IMR-90 (cell line): ENCODE results near the gene MAFF. TPM values are rescaled to one million over a fixed set of nuclear protein-coding genes. Genes with fewer than 3 reads are reported as not detected.
A peak's percentile ranks its signal among the peaks of the same experiment; 100 is the strongest.

Experiments
- ATAC-seq: fragments of 200-7000 bp; cut with Tn5 transposase; 2 replicates; pipeline ENCODE4 v1.9.1; 2020; ENCODE audit warnings: low read depth, mild to moderate bottlenecking, moderate library complexity
- BruUV-seq: library from RNA; stranded (reverse); fragments of 400-500 nt; replicated peaks from 2 replicates; lab custom pipeline; 2021; lab: Mats Ljungman, UMichigan
- CTCF ChIA-PET: fragments of 300-600 bp; formaldehyde crosslinking; extraction: SDS; loops from one replicate; lab custom pipeline; 2021; ENCODE audit warnings: antibody characterized with exemption; lab: Yijun Ruan, JAX
- POLR2A ChIA-PET: fragments of 300-600 bp; sonication (Branson Sonifier 250); formaldehyde crosslinking; loops from one replicate; lab custom pipeline; 2022; ENCODE audit warnings: antibody characterized with exemption; ENCODE audit not compliant: unreplicated experiment; lab: Charles Lee
- DNase-seq: peaks from one replicate; pipeline ENCODE4 v3.0.0; 2013
- H2AFZ ChIP-seq: replicated peaks from 2 replicates; pipeline ENCODE3; 2013; ENCODE audit warnings: low read length, mild to moderate bottlenecking; ENCODE audit not compliant: poor library complexity
- H2AK5ac ChIP-seq: 2 replicates; pipeline ENCODE4 v1.6.1; 2013; ENCODE audit warnings: low read depth, low read length, inconsistent platforms
- H2AK9ac ChIP-seq: replicated peaks from 2 replicates; pipeline ENCODE3; 2013; ENCODE audit warnings: mild to moderate bottlenecking, low read depth, low read length, moderate library complexity; ENCODE audit not compliant: poor library complexity
- H2BK120ac ChIP-seq: 2 replicates; pipeline ENCODE4 v1.6.1; 2013; ENCODE audit warnings: low read depth, low read length, inconsistent platforms
- H2BK15ac ChIP-seq: 3 replicates; pipeline ENCODE4 v1.6.1; 2013; ENCODE audit warnings: low read depth, low read length, inconsistent platforms
- H2BK20ac ChIP-seq: 2 replicates; pipeline ENCODE4 v1.6.1; 2013; ENCODE audit warnings: low read depth, mild to moderate bottlenecking, inconsistent platforms, low read length, moderate library complexity
- H2BK5ac ChIP-seq: 2 replicates; pipeline ENCODE4 v1.6.1; 2013; ENCODE audit warnings: mild to moderate bottlenecking, low read depth, low read length, inconsistent platforms; ENCODE audit not compliant: poor library complexity, severe bottlenecking
- H3K14ac ChIP-seq: replicated peaks from 2 replicates; pipeline ENCODE4 v1.6.1; 2013; ENCODE audit warnings: low read depth, low read length, inconsistent platforms
- H3K18ac ChIP-seq: 2 replicates; pipeline ENCODE4 v1.6.1; 2013; ENCODE audit warnings: low read depth, low read length, control low read depth
- H3K23ac ChIP-seq: 2 replicates; pipeline ENCODE4 v1.6.1; 2013; ENCODE audit warnings: low read depth, low read length, inconsistent platforms
- H3K27ac ChIP-seq: 2 replicates; pipeline ENCODE4 v1.5.1; 2013; ENCODE audit warnings: mild to moderate bottlenecking, control low read depth, low read length; ENCODE audit not compliant: insufficient read depth
- H3K27me3 ChIP-seq: 2 replicates; pipeline ENCODE4 v1.6.1; 2013; ENCODE audit warnings: low read length; ENCODE audit not compliant: control insufficient read depth, insufficient read depth
- H3K36me3 ChIP-seq: 2 replicates; pipeline ENCODE4 v1.6.1; 2013; ENCODE audit warnings: low read length, mixed read lengths; ENCODE audit not compliant: control insufficient read depth, insufficient read depth
- H3K4ac ChIP-seq: 2 replicates; pipeline ENCODE4 v1.6.1; 2013; ENCODE audit warnings: low read depth, low read length, inconsistent platforms
- H3K4me1 ChIP-seq: 2 replicates; pipeline ENCODE4 v1.6.1; 2013; ENCODE audit warnings: low read length, mixed read lengths; ENCODE audit not compliant: control insufficient read depth, insufficient read depth
- H3K4me2 ChIP-seq: 2 replicates; pipeline ENCODE4 v1.6.1; 2013; ENCODE audit warnings: low read depth, mild to moderate bottlenecking, control low read depth, low read length, moderate library complexity
- H3K4me3 ChIP-seq: 2 replicates; pipeline ENCODE4 v1.5.1; 2013; ENCODE audit warnings: low read depth, mild to moderate bottlenecking, control low read depth, low read length, moderate library complexity; ENCODE audit not compliant: insufficient read depth
- H3K56ac ChIP-seq: 2 replicates; pipeline ENCODE4 v1.6.1; 2013; ENCODE audit warnings: low read length, inconsistent platforms; ENCODE audit not compliant: insufficient read depth; ENCODE audit errors: extremely low read depth
- H3K79me1 ChIP-seq, 2 experiments: 2 replicates each; pipeline ENCODE4 v1.6.1; 2013; ENCODE audit warnings: low read length in 2 of 2, inconsistent platforms in 1 of 2, low read depth in 1 of 2
- H3K9ac ChIP-seq: 2 replicates; pipeline ENCODE4 v1.6.1; 2013; ENCODE audit warnings: low read depth, low read length, control low read depth
- H3K9me1 ChIP-seq: 2 replicates; pipeline ENCODE4 v1.6.1; 2013; ENCODE audit warnings: low read length, inconsistent platforms; ENCODE audit not compliant: insufficient read depth
- H3K9me3 ChIP-seq: 2 replicates; pipeline ENCODE4 v1.6.1; 2013; ENCODE audit warnings: low read length; ENCODE audit not compliant: control insufficient read depth, insufficient read depth
- H4K20me1 ChIP-seq: 2 replicates; pipeline ENCODE4 v1.6.1; 2013; ENCODE audit warnings: low read length, inconsistent platforms; ENCODE audit not compliant: insufficient read depth
- H4K5ac ChIP-seq: 2 replicates; pipeline ENCODE4 v1.6.1; 2013; ENCODE audit warnings: mild to moderate bottlenecking, low read depth, low read length, control low read depth
- H4K8ac ChIP-seq, 2 experiments: 2 replicates each; pipeline ENCODE4 v1.6.1; 2013; ENCODE audit warnings: low read depth in 2 of 2, low read length in 2 of 2, control low read depth in 1 of 2, inconsistent platforms in 1 of 2
- H4K91ac ChIP-seq: 2 replicates; pipeline ENCODE4 v1.6.1; 2013; ENCODE audit warnings: low read depth, low read length, inconsistent platforms; ENCODE audit not compliant: insufficient read depth
- BHLHE40 ChIP-seq: fragments of 150-350 bp; IDR thresholded peaks from 2 replicates; pipeline ENCODE4 v1.6.1; 2016; ENCODE audit warnings: mild to moderate bottlenecking, low read depth, low read length
- CEBPB ChIP-seq: IDR thresholded peaks from 2 replicates; pipeline ENCODE4 v1.6.1; 2012; ENCODE audit warnings: low read depth, low read length, improper control_type of control experiment
- CHD1 ChIP-seq: IDR thresholded peaks from 2 replicates; pipeline ENCODE4 v1.6.1; 2012; ENCODE audit warnings: low read depth, low read length, improper control_type of control experiment
- CTCF ChIP-seq: conservative IDR thresholded peaks from 2 replicates; pipeline ENCODE4 v1.5.1; 2012; ENCODE audit warnings: mild to moderate bottlenecking, low read depth, low read length, improper control_type of control experiment
- FOS ChIP-seq: fragments of 150-350 bp; IDR thresholded peaks from 2 replicates; pipeline ENCODE4 v1.6.1; 2016; ENCODE audit warnings: low read depth, low read length
- MAFK ChIP-seq: IDR thresholded peaks from 2 replicates; pipeline ENCODE4 v1.6.1; 2012; ENCODE audit warnings: low read depth, low read length, improper control_type of control experiment
- MAZ ChIP-seq: IDR thresholded peaks from 2 replicates; pipeline ENCODE4 v1.6.1; 2012; ENCODE audit warnings: low read depth, mild to moderate bottlenecking, low read length, improper control_type of control experiment, moderate library complexity, borderline replicate concordance
- MXI1 ChIP-seq: IDR thresholded peaks from 2 replicates; pipeline ENCODE4 v1.6.1; 2012; ENCODE audit warnings: low read depth, mild to moderate bottlenecking, low read length, moderate library complexity, borderline replicate concordance
- NFE2L2 ChIP-seq: fragments of 150-350 bp; IDR thresholded peaks from 2 replicates; pipeline ENCODE4 v1.6.1; 2016; ENCODE audit warnings: low read depth, mild to moderate bottlenecking, low read length
- POLR2A ChIP-seq: IDR thresholded peaks from 2 replicates; pipeline ENCODE4 v1.6.1; 2012; ENCODE audit warnings: mild to moderate bottlenecking, low read depth, low read length
- RAD21 ChIP-seq: IDR thresholded peaks from 2 replicates; pipeline ENCODE4 v1.6.1; 2012; ENCODE audit warnings: low read length, improper control_type of control experiment
- RCOR1 ChIP-seq: IDR thresholded peaks from 2 replicates; pipeline ENCODE4 v1.6.1; 2012; ENCODE audit warnings: mild to moderate bottlenecking, low read length, improper control_type of control experiment; ENCODE audit not compliant: insufficient replicate concordance
- RFX5 ChIP-seq: IDR thresholded peaks from 2 replicates; pipeline ENCODE4 v1.8.0; 2012; ENCODE audit warnings: low read depth, mild to moderate bottlenecking, low read length, moderate library complexity
- SMC3 ChIP-seq: fragments of 150-350 bp; IDR thresholded peaks from 2 replicates; pipeline ENCODE4 v1.6.1; 2016; ENCODE audit warnings: low read depth, mild to moderate bottlenecking, antibody characterized with exemption, low read length, moderate library complexity
- USF2 ChIP-seq: fragments of 150-350 bp; IDR thresholded peaks from 2 replicates; pipeline ENCODE4 v1.6.1; 2017; ENCODE audit warnings: mild to moderate bottlenecking, antibody characterized with exemption, low read length, low read depth
- WGBS, 2 experiments: methylation state at CpG; one replicate each; pipeline versions ENCODE4 v1.1.5 to v1.1.7; 2013; ENCODE audit warnings: missing lambda C conversion rate in 2 of 2; ENCODE audit not compliant: insufficient read length in 1 of 2; ENCODE audit errors: extremely low coverage in 2 of 2; 5-methylcytosine and 5-hydroxymethylcytosine counted together
- dilution Hi-C: fragments of 300-500 bp; cut with HindIII; formaldehyde crosslinking; loops from one replicate; pipeline ENCODE4 v1.14.3; 2018; ENCODE audit warnings: low sequenced_read_pairs; ENCODE audit not compliant: unreplicated experiment
- in situ Hi-C: fragments of 300-500 bp; cut with MboI; formaldehyde crosslinking; loops from 3 replicates; pipeline ENCODE4 v1.14.3; 2019; ENCODE audit warnings: low sequenced_read_pairs, inconsistent platforms, mixed read lengths
- intact Hi-C: fragments of 100-400 bp; cut with micrococcal nuclease; formaldehyde crosslinking; loops from 2 replicates; pipeline ENCODE4 v1.10.0; 2022
- polyA plus RNA-seq, 3 experiments: library from polyadenylated mRNA; depleted of rRNA; stranded (reverse); fragments of >200 nt; gene quantifications; 2 replicates each; pipeline ENCODE4 v1.2.3, GENCODE V29; 2012; ENCODE audit warnings: low replicate concordance in 1 of 3
- total RNA-seq: library from RNA; depleted of rRNA; stranded (reverse); fragments of >200 nt; gene quantifications from 2 replicates; pipeline ENCODE4 v1.2.3, GENCODE V29; 2012
- TF ChIP-seq, protein P1 (sequence below): fragments of 150-350 bp; IDR thresholded peaks from 2 replicates; pipeline ENCODE4 v1.6.1; 2016; ENCODE audit warnings: low read depth, mild to moderate bottlenecking, low read length, moderate library complexity, borderline replicate concordance

The MAFF gene
- total and polyA plus RNA-seq, 2 of the 4 experiments (the other 2 are of a cell fraction), result 18.3 to 25.9 TPM

DNA sequence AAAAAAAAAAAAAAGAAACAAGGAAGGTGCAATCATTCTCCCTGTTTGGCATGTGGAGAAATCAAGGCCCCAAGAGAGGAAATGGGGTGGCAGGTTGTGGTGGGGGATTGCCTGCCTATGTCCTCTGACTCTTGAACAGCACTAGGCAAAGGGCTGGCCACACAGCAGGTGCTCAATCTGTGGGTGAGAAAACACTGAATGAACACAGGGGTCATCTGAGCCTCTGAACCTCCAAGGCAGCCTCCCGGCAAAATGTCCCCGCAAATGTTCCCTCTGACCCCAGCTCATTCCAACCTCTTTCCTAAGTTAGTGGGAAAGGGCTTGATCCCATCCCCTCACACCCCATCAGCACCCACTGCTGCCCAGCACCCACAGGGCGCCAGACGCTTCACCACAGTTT is 24.8 kb upstream of the MAFF start:
- Histone ChIP-seq H2AK9ac (peak overlapping the region; percentile 49), H3K79me1 (peaks cover 4 to 39% of the 10 kb centered on the region in 2 experiments; a peak in 3 of 4 replicates), H3K27ac (peak overlapping the region; percentile 47), H3K4me3 (no peak overlapping the region), H3K18ac (no peak overlapping the region), H3K23ac (peak overlapping the region; percentile 46; the same call in 1 of the 2 replicates), H4K20me1 (no peaks in the 10 kb centered on the region; the same call in 1 of the 2 replicates), H2BK15ac (peak overlapping the region; percentile 99; the same call in 2 of the 3 replicates), H2BK20ac (peak overlapping the region; percentile 92), H4K91ac (peak overlapping the region; percentile 83), H4K5ac (peak overlapping the region; percentile 36), H3K56ac (no peak overlapping the region), H3K36me3 (no peaks in the 10 kb centered on the region), H3K27me3 (no peaks in the 10 kb centered on the region), H2AK5ac (peak overlapping the region; percentile 96; the same call in 1 of the 2 replicates), H3K14ac (peak overlapping the region; percentile 86), H3K9me1 (peaks cover 39% of the 10 kb centered on the region), H3K4me2 (no peak overlapping the region), H3K4me1 (peaks cover 39% of the 10 kb centered on the region), H3K4ac (peak overlapping the region; percentile 99), H3K9ac (no peak overlapping the region), H2BK120ac (peak overlapping the region; percentile 95), H3K9me3 (no peaks in the 10 kb centered on the region), H4K8ac (peak overlapping the region in 1 of 2 experiments; percentile 65; a peak in 2 of 4 replicates), H2AFZ (no peak overlapping the region), H2BK5ac (peak overlapping the region; percentile 26)
- ChIA-PET POLR2A (no interaction called here), CTCF (no interaction called here)
- TF ChIP-seq MAZ (no peak), NFE2L2 (no peak), CHD1 (no peak), POLR2A (no peak), MXI1 (no peak), RFX5 (no peak), USF2 (no peak), MAFK (no peak), SMC3 (no peak), RAD21 (no peak), BHLHE40 (no peak), CEBPB (no peak), FOS (no peak), RCOR1 (no peak), CTCF (no peak)
- TF ChIP-seq, protein P1, sequence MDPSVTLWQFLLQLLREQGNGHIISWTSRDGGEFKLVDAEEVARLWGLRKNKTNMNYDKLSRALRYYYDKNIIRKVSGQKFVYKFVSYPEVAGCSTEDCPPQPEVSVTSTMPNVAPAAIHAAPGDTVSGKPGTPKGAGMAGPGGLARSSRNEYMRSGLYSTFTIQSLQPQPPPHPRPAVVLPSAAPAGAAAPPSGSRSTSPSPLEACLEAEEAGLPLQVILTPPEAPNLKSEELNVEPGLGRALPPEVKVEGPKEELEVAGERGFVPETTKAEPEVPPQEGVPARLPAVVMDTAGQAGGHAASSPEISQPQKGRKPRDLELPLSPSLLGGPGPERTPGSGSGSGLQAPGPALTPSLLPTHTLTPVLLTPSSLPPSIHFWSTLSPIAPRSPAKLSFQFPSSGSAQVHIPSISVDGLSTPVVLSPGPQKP, result no peak
- DNase-seq, result no peak
- in situ Hi-C loops, result no loop called here
- no CpG with 5 or more reads among the region's 4 CpGs for WGBS, 2 experiments
- BruUV-seq, result no TSS peak
- dilution Hi-C loops, result no loop called here
- no peak for ATAC-seq
- intact Hi-C loops, result no loop called here
